ENCODE results near the gene FOXJ3. TPM values are rescaled to one million over a fixed set of nuclear protein-coding genes. Genes with fewer than 3 reads are reported as not detected.
"Not testable (repeated sequence)": the region's sequence is repeated elsewhere in the genome, so short reads cannot be mapped to it uniquely, and the experiment has no call there.

Gene FOXJ3
- total RNA-seq, 2 donors from 2014 or later: 39.9 to 44.8 TPM

DNA sequence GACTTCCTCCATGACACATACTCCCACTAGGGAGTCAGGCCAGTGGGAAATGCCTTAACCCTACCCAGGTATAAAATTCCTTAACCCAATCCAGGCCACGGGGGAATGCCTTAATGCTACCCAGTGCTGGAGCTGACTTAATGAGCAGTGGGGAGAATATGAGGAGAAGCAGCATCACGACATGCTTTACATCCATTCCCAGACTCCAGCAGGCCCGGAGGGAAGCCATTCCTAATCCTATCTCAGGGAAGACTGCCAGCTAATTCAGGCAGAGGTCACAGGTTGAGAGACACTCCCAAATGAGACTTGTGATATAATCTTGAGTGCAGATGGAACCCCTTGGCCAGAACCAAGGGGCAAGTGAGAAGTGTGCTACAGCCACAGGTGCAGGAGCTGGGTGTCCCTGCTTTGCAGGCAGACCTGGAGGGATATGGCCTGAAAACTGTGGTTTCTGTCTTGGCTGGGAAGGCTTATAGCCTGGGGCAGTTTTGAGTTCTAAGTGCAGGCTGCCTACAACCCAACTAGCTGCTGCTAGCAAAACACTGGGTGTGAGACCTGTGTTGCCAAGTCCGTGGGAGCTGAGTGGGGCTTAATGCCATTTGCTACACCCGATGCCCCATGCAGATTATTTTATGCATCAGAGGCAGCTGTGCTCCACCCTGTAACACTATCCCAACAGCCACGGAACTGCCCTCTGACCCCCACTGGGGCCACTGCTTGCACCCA lies 125.3 kb downstream of the FOXJ3 start:
- no peak for DNase-seq
- intact Hi-C loops (cut with DNase I): no loop called here
- H3K4me3 ChIP-seq: no peak overlapping the region
- no peaks in the 10 kb centered on the region for H3K9me3 ChIP-seq
- peaks cover 4% of the 10 kb centered on the region for H3K4me1 ChIP-seq
- TF ChIP-seq, protein P1, sequence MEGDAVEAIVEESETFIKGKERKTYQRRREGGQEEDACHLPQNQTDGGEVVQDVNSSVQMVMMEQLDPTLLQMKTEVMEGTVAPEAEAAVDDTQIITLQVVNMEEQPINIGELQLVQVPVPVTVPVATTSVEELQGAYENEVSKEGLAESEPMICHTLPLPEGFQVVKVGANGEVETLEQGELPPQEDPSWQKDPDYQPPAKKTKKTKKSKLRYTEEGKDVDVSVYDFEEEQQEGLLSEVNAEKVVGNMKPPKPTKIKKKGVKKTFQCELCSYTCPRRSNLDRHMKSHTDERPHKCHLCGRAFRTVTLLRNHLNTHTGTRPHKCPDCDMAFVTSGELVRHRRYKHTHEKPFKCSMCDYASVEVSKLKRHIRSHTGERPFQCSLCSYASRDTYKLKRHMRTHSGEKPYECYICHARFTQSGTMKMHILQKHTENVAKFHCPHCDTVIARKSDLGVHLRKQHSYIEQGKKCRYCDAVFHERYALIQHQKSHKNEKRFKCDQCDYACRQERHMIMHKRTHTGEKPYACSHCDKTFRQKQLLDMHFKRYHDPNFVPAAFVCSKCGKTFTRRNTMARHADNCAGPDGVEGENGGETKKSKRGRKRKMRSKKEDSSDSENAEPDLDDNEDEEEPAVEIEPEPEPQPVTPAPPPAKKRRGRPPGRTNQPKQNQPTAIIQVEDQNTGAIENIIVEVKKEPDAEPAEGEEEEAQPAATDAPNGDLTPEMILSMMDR (IDR thresholded peaks at IDR 0.05): no peak
- H3K36me3 ChIP-seq: no peaks in the 10 kb centered on the region
- H3K9ac ChIP-seq (ENCODE audit: low read depth in 2 of 2, low read length in 2 of 2): no peak overlapping the region
- H3K27ac ChIP-seq: no peak overlapping the region
- H3K27me3 ChIP-seq: no peaks in the 10 kb centered on the region

DNA sequence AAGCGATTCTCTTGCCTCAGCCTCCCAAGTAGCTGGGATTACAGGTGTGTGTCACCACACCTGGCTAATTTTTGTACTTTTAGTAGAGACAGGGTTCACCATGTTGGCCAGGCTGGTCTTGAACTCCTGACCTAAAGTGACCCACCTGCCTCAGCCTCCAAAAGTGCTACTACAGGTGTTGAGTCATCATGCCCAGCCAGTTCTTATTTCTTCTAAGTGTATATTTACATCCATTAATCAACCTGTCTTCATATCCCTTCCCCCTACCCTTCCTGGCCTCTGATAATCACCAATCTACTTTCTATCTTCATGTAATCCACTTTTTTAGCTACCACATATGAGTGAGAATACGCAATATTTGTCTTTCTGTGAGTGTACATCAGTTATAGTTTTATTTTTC lies 128.1 kb downstream of the FOXJ3 start:
- not testable (repeated sequence) for DNase-seq, H3K27me3 ChIP-seq

GRCh38 chr1:42206164-42206563 lies 128.9 kb downstream of the FOXJ3 start:
- H3K36me3 ChIP-seq: no peaks in the 10 kb centered on the region
- no peaks in the 10 kb centered on the region for H3K27me3 ChIP-seq
- no peak overlapping the region for H3K9ac ChIP-seq (ENCODE audit: low read depth in 2 of 2, low read length in 2 of 2)
- H3K4me3 ChIP-seq: no peak overlapping the region
- intact Hi-C loops (cut with DNase I): no loop called here
- no peaks in the 10 kb centered on the region for H3K9me3 ChIP-seq
- TF ChIP-seq, protein P1 (IDR thresholded peaks at IDR 0.05): no peak
- H3K27ac ChIP-seq: no peak overlapping the region
- H3K4me1 ChIP-seq: peaks cover 4% of the 10 kb centered on the region
- no peak for DNase-seq

More for the DNA sequence above, 128.1 kb downstream of the FOXJ3 start:
- intact Hi-C loops (cut with DNase I); H3K4me1 ChIP-seq; H3K27ac ChIP-seq; H3K9me3 ChIP-seq; H3K9ac ChIP-seq (ENCODE audit: low read depth in 2 of 2, low read length in 2 of 2); H3K4me3 ChIP-seq; H3K36me3 ChIP-seq: not testable (repeated sequence)

- TF ChIP-seq, protein P1 (IDR thresholded peaks at IDR 0.05): no peak
- H3K9me3 ChIP-seq: no peaks in the 10 kb centered on the region
- no peak overlapping the region for H3K27ac ChIP-seq
- intact Hi-C loops (cut with DNase I): no loop called here
- H3K36me3 ChIP-seq: no peaks in the 10 kb centered on the region
- H3K27me3 ChIP-seq: no peaks in the 10 kb centered on the region
- no peak overlapping the region for H3K9ac ChIP-seq (ENCODE audit: low read depth in 2 of 2, low read length in 2 of 2)
- H3K4me3 ChIP-seq: no peak overlapping the region
- DNase-seq: no peak
- no peaks in the 10 kb centered on the region for H3K4me1 ChIP-seq
These were observed 133.0 kb downstream of the FOXJ3 start for GRCh38 chr1:42201986-42202385.

DNA sequence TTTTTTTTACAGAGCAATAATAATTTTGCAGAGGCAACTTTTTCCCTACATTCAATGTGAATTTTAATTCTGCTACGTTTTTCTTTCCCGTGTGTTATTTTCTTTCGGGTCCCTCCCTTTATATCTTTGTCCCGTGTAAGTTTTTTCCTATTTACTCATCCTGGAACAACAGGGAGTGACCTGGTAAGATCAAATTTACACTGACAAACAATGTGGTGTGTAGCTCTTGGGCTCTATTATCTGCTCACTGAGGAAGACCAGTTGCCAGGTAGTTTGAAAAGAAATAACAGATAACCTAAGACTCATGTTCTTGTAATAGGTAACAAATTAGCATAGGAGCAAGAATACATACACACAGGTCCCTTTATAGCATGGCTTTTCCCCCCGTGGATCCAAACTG lies 136.8 kb downstream of the FOXJ3 start:
- no peak for DNase-seq
- Histone ChIP-seq H3K36me3 (no peaks in the 10 kb centered on the region), H3K27me3 (no peaks in the 10 kb centered on the region), H3K27ac (no peak overlapping the region), H3K9ac (ENCODE audit: low read depth in 2 of 2, low read length in 2 of 2) (no peak overlapping the region), H3K4me3 (no peak overlapping the region), H3K4me1 (no peaks in the 10 kb centered on the region), H3K9me3 (no peaks in the 10 kb centered on the region)
- intact Hi-C loops (cut with DNase I): no loop called here
- TF ChIP-seq, protein P1 (IDR thresholded peaks at IDR 0.05): no peak

- Histone ChIP-seq H3K27ac (no peak overlapping the region), H3K27me3 (no peaks in the 10 kb centered on the region), H3K36me3 (no peaks in the 10 kb centered on the region), H3K4me3 (no peak overlapping the region), H3K4me1 (no peaks in the 10 kb centered on the region), H3K9me3 (no peaks in the 10 kb centered on the region), H3K9ac (ENCODE audit: low read depth in 2 of 2, low read length in 2 of 2) (no peak overlapping the region)
- DNase-seq: no peak
- intact Hi-C loops (cut with DNase I): no loop called here
- TF ChIP-seq, protein P1 (IDR thresholded peaks at IDR 0.05): no peak
These were observed 139.2 kb downstream of the FOXJ3 start for GRCh38 chr1:42195841-42196240.
